Astrocyte (in vitro differentiated cells and primary cell): ENCODE data around the gene C20orf144.

ENCODE experiments used
- CTCF ChIP-seq: IDR thresholded peaks from 2 replicates; pipeline ENCODE4 v1.5.1; 2011; ENCODE audit warnings: low read depth, mild to moderate bottlenecking, inconsistent platforms, low read length, moderate library complexity; ENCODE audit not compliant: insufficient read depth
- EZH2 ChIP-seq: IDR thresholded peaks from 2 replicates; pipeline ENCODE4 v1.6.1; 2012; ENCODE audit warnings: mild to moderate bottlenecking, low read length, inconsistent platforms; ENCODE audit not compliant: insufficient read depth

GRCh38 chr20:33660035-33660684 is 2.0 kb upstream of the C20orf144 start:
- TF ChIP-seq CTCF (no peak), EZH2 (no peak)
